H9 (cell line): Measurements from ENCODE around the gene ARL16. TPM values are rescaled to one million over a fixed set of nuclear protein-coding genes. Genes with fewer than 3 reads are reported as not detected.

Experiments
- DNase-seq: peaks from one replicate; pipeline ENCODE4 v3.0.0-alpha.2; 2017
- H2AFZ ChIP-seq: one replicate; pipeline ENCODE4 v1.6.1; 2013; ENCODE audit warnings: mild to moderate bottlenecking, low read length, control low read depth, moderate library complexity
- H2AK5ac ChIP-seq: 2 replicates; pipeline ENCODE4 v1.6.1; 2013; ENCODE audit warnings: low read length, control low read depth, mixed read lengths; ENCODE audit not compliant: insufficient read length
- H2BK120ac ChIP-seq: one replicate; pipeline ENCODE4 v1.6.1; 2013; ENCODE audit warnings: low read depth, mild to moderate bottlenecking, low read length, control low read depth, inconsistent platforms; ENCODE audit not compliant: poor library complexity, severe bottlenecking
- H2BK12ac ChIP-seq: 2 replicates; pipeline ENCODE4 v1.6.1; 2013; ENCODE audit warnings: low read length, control low read depth, mixed read lengths, low read depth; ENCODE audit not compliant: insufficient read length
- H2BK15ac ChIP-seq: 2 replicates; pipeline ENCODE4 v1.6.1; 2013; ENCODE audit warnings: low read depth, low read length, control low read depth
- H2BK20ac ChIP-seq: one replicate; pipeline ENCODE4 v1.6.1; 2013; ENCODE audit warnings: low read depth, mild to moderate bottlenecking, low read length, control low read depth, inconsistent platforms; ENCODE audit not compliant: poor library complexity, severe bottlenecking
- H2BK5ac ChIP-seq: 2 replicates; pipeline ENCODE4 v1.6.1; 2013; ENCODE audit warnings: low read length, control low read depth, mixed read lengths; ENCODE audit not compliant: insufficient read length
- H3K14ac ChIP-seq: 2 replicates; pipeline ENCODE4 v1.6.1; 2013; ENCODE audit warnings: low read length, control low read depth; ENCODE audit not compliant: insufficient read depth
- H3K18ac ChIP-seq: 2 replicates; pipeline ENCODE4 v1.6.1; 2013; ENCODE audit warnings: low read depth, mild to moderate bottlenecking, mixed read lengths, low read length, control low read depth; ENCODE audit not compliant: insufficient read length
- H3K23ac ChIP-seq: 2 replicates; pipeline ENCODE4 v1.6.1; 2013; ENCODE audit warnings: low read length, control low read depth, mixed read lengths, low read depth; ENCODE audit not compliant: insufficient read length
- H3K23me2 ChIP-seq: 2 replicates; pipeline ENCODE4 v1.6.1; 2013; ENCODE audit warnings: low read depth, mild to moderate bottlenecking, mixed read lengths, low read length, control low read depth; ENCODE audit not compliant: insufficient read length, poor library complexity, severe bottlenecking
- H3K27ac ChIP-seq: 2 replicates; pipeline ENCODE4 v1.5.1; 2013; ENCODE audit warnings: low read length, control low read depth, mixed read lengths, low read depth; ENCODE audit not compliant: insufficient read length
- H3K27me3 ChIP-seq: 2 replicates; pipeline ENCODE4 v1.6.1; 2013; ENCODE audit warnings: low read length, control low read depth, inconsistent platforms; ENCODE audit not compliant: insufficient read depth
- H3K4ac ChIP-seq: 2 replicates; pipeline ENCODE4 v1.6.1; 2013; ENCODE audit warnings: low read depth, mild to moderate bottlenecking, control low read depth, inconsistent platforms, low read length, moderate library complexity
- H3K4me1 ChIP-seq: 2 replicates; pipeline ENCODE4 v1.6.1; 2013; ENCODE audit warnings: low read length, control low read depth, inconsistent platforms; ENCODE audit not compliant: insufficient read depth
- H3K4me2 ChIP-seq: 2 replicates; pipeline ENCODE4 v1.6.1; 2013; ENCODE audit warnings: low read length, control low read depth, mixed read lengths; ENCODE audit not compliant: insufficient read length, insufficient read depth
- H3K56ac ChIP-seq: 2 replicates; pipeline ENCODE4 v1.6.1; 2013; ENCODE audit warnings: low read depth, mild to moderate bottlenecking, mixed read lengths, low read length, control low read depth; ENCODE audit not compliant: insufficient read length
- H3K79me1 ChIP-seq: 2 replicates; pipeline ENCODE4 v1.6.1; 2013; ENCODE audit warnings: low read depth, mild to moderate bottlenecking, moderate library complexity, low read length, control low read depth, inconsistent platforms; ENCODE audit not compliant: insufficient read depth, poor library complexity, severe bottlenecking
- H3K79me2 ChIP-seq: 2 replicates; pipeline ENCODE4 v1.6.1; 2013; ENCODE audit warnings: low read length, control low read depth, inconsistent platforms; ENCODE audit not compliant: insufficient read depth
- H3K9ac ChIP-seq: 2 replicates; pipeline ENCODE4 v1.6.1; 2013; ENCODE audit warnings: low read length, control low read depth, mixed read lengths; ENCODE audit not compliant: insufficient read length; ENCODE audit errors: extremely low read depth
- H3K9me3 ChIP-seq: one replicate; pipeline ENCODE4 v1.6.1; 2013; ENCODE audit warnings: low read depth, low read length, inconsistent platforms; ENCODE audit not compliant: control insufficient read depth
- H3T11ph ChIP-seq: one replicate; pipeline ENCODE4 v1.6.1; 2013; ENCODE audit warnings: mild to moderate bottlenecking, low read length, control low read depth, inconsistent platforms
- H4K20me1 ChIP-seq: one replicate; pipeline ENCODE4 v1.6.1; 2013; ENCODE audit not compliant: control insufficient read depth, insufficient read length, insufficient read depth
- H4K5ac ChIP-seq: 2 replicates; pipeline ENCODE4 v1.6.1; 2013; ENCODE audit warnings: low read depth, mild to moderate bottlenecking, mixed read lengths, low read length, control low read depth; ENCODE audit not compliant: insufficient read length
- H4K8ac ChIP-seq: replicated peaks from 2 replicates; pipeline ENCODE4 v1.6.1; 2013; ENCODE audit warnings: low read length, control low read depth, mixed read lengths, low read depth; ENCODE audit not compliant: insufficient read length
- H4K91ac ChIP-seq: 2 replicates; pipeline ENCODE4 v1.6.1; 2013; ENCODE audit warnings: low read depth, mild to moderate bottlenecking, moderate library complexity, mixed read lengths, low read length, control low read depth; ENCODE audit not compliant: insufficient read length
- H3K27ac Mint-ChIP-seq, 3 experiments: 2 replicates in 2 of 3; 3 replicates in 1 of 3; pipeline ENCODE4 v1.8.0; 2020 to 2021; ENCODE audit warnings: mixed read lengths in 3 of 3, mild to moderate bottlenecking in 1 of 3, moderate library complexity in 1 of 3
- H3K27me3 Mint-ChIP-seq: 2 replicates; pipeline ENCODE4 v1.8.0; 2021; ENCODE audit warnings: low read depth, mild to moderate bottlenecking, moderate library complexity, mixed read lengths
- H3K36me3 Mint-ChIP-seq, 3 experiments: 2 replicates in 2 of 3; 3 replicates in 1 of 3; pipeline ENCODE4 v1.8.0; 2020 to 2021; ENCODE audit warnings: low read depth in 3 of 3, mixed read lengths in 3 of 3; ENCODE audit not compliant: insufficient read depth in 1 of 3
- H3K4me1 Mint-ChIP-seq, 2 experiments: 2 replicates each; pipeline ENCODE4 v1.8.0; 2020; ENCODE audit warnings: mixed read lengths in 2 of 2
- H3K4me3 Mint-ChIP-seq, 2 experiments: 2 replicates in 1 of 2; 3 replicates in 1 of 2; pipeline ENCODE4 v1.8.0; 2020 to 2021; ENCODE audit warnings: mild to moderate bottlenecking in 2 of 2, mixed read lengths in 2 of 2, moderate library complexity in 1 of 2
- H3K9me3 Mint-ChIP-seq, 2 experiments: 2 replicates in 1 of 2; 3 replicates in 1 of 2; pipeline ENCODE4 v1.8.0; 2020; ENCODE audit warnings: mild to moderate bottlenecking in 2 of 2, mixed read lengths in 2 of 2, moderate library complexity in 1 of 2
- WGBS: extraction: QIAGEN DNeasy Blood & Tissue Kit; methylation state at CpG from one replicate; pipeline ENCODE4 v1.1.7; 2013; ENCODE audit warnings: missing lambda C conversion rate, low lambda C conversion rate, mixed read lengths; ENCODE audit not compliant: insufficient read length; ENCODE audit errors: extremely low coverage; 5-methylcytosine and 5-hydroxymethylcytosine counted together
- total RNA-seq: library from RNA; stranded (reverse); gene quantifications from 2 replicates; pipeline ENCODE4 v1.2.1, GENCODE V29; 2021
- TF ChIP-seq, protein P1 (sequence below): fragments of 200-600 bp; sonication (generic); conservative IDR thresholded peaks from 3 replicates; pipeline ENCODE4 v1.8.0; 2021; ENCODE audit warnings: antibody characterized with exemption, mild to moderate bottlenecking

ARL16 gene
- total RNA-seq, 1 experiment from 2014 or later = 58.6 TPM

DNA sequence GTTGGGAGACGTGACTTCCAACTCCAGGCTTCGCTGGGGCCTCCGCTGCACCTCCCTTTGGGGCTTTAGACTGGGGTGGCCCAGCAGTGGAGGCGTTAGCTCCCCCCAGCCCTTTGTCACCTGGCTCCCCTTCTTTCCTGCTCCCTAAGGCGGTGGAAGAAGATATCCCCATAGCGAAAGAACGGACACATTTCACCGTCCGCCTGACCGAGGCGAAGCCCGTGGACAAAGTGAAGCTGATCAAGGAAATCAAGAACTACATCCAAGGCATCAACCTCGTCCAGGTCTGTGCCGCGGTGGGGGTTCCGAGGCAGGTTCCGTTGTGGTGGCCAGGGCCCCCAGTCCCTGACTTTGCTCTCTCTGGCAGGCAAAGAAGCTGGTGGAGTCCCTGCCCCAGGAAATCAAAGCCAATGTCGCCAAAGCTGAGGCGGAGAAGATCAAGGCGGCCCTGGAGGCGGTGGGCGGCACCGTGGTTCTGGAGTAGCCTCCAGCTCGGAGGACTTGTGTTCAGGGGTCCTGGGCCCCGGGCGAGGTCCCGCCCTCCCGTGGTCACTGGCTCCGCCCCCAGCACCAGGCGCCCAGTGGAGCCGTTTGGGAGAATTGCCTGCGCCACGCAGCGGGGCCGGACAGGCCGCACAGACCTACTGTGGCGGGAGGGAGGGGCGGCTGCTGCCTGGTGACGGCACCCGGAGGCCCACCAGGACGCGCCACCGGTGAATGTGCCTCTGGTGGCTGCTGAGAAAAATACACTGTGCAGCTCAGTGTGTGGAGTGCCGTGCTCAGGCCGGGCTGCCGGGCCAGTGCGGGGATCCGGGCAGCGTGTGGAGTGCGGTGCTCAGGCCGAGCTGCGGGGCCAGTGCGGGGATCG, 23.4 kb upstream of the ARL16 start:
- H3K4ac ChIP-seq = no peak overlapping the region
- TF ChIP-seq, protein P1, sequence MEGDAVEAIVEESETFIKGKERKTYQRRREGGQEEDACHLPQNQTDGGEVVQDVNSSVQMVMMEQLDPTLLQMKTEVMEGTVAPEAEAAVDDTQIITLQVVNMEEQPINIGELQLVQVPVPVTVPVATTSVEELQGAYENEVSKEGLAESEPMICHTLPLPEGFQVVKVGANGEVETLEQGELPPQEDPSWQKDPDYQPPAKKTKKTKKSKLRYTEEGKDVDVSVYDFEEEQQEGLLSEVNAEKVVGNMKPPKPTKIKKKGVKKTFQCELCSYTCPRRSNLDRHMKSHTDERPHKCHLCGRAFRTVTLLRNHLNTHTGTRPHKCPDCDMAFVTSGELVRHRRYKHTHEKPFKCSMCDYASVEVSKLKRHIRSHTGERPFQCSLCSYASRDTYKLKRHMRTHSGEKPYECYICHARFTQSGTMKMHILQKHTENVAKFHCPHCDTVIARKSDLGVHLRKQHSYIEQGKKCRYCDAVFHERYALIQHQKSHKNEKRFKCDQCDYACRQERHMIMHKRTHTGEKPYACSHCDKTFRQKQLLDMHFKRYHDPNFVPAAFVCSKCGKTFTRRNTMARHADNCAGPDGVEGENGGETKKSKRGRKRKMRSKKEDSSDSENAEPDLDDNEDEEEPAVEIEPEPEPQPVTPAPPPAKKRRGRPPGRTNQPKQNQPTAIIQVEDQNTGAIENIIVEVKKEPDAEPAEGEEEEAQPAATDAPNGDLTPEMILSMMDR = no peak; the same call in 2 of the 3 replicates
- H3K9ac ChIP-seq = no peak overlapping the region
- peaks cover 33% of the 10 kb centered on the region for H3K23me2 ChIP-seq
- Mint-ChIP-seq H3K4me1 (peaks cover 16 to 26% of the 10 kb centered on the region in 2 experiments), H3K4me3 (no peak overlapping the region; a peak in 1 of 5 replicates), H3K27me3 (no peaks in the 10 kb centered on the region; the same call in 1 of the 2 replicates), H3K9me3 (no peaks in the 10 kb centered on the region), H3K36me3 (peaks cover 26 to 56% (median 31%) of the 10 kb centered on the region in 3 experiments), H3K27ac (peak overlapping the region in 1 of 3 experiments; percentile 80; a peak in 1 of 7 replicates)
- no peak overlapping the region for H2BK120ac ChIP-seq
- H2AFZ ChIP-seq = no peak overlapping the region
- H3K27me3 ChIP-seq = no peaks in the 10 kb centered on the region
- no peak overlapping the region for H4K5ac ChIP-seq
- peaks cover 8% of the 10 kb centered on the region for H3K79me1 ChIP-seq
- H3K18ac ChIP-seq = no peak overlapping the region
- no peak overlapping the region for H2BK15ac ChIP-seq
- no peaks in the 10 kb centered on the region for H4K20me1 ChIP-seq
- no CpG with 5 or more reads among the region's 54 CpGs for WGBS
- no peak overlapping the region for H2BK12ac ChIP-seq
- DNase-seq = peak; percentile 66
- H2BK5ac ChIP-seq = no peak overlapping the region
- H3K9me3 ChIP-seq = no peaks in the 10 kb centered on the region
- no peak overlapping the region for H3K56ac ChIP-seq
- H2BK20ac ChIP-seq = no peak overlapping the region
- H3K4me1 ChIP-seq = peaks cover 4% of the 10 kb centered on the region; the same call in 1 of the 2 replicates
- no peak overlapping the region for H4K8ac ChIP-seq
- H3K79me2 ChIP-seq = peaks cover 8% of the 10 kb centered on the region; the same call in 1 of the 2 replicates
- H3K4me2 ChIP-seq = no peak overlapping the region
- H4K91ac ChIP-seq = no peak overlapping the region
- no peak overlapping the region for H3K14ac ChIP-seq
- no peak overlapping the region for H3K27ac ChIP-seq
- H3T11ph ChIP-seq = no peak overlapping the region
- no peak overlapping the region for H2AK5ac ChIP-seq
- H3K23ac ChIP-seq = no peak overlapping the region
